Upper lobe of left lung (tissue), 4 donors: ENCODE data around the gene FMNL2.

Experiments used
- CTCF ChIP-seq, 6 experiments: fragments of 450-650 bp in 4 of 6; fragments of 200-600 bp in 2 of 6; sonication (generic) in 2 of 6; IDR thresholded peaks; one replicate each; pipeline ENCODE4 v1.5.1; 2016 to 2019; ENCODE audit warnings: antibody characterized with exemption in 6 of 6
- EP300 ChIP-seq, 4 donors: sonication (generic); formaldehyde crosslinking; IDR thresholded peaks; one replicate each; pipeline ENCODE4 v1.5.1; 2017; ENCODE audit warnings: antibody characterized with exemption in 4 of 4, control low read depth in 2 of 4
- POLR2A ChIP-seq, 4 donors: fragments of 450-650 bp; IDR thresholded peaks; one replicate each; pipeline ENCODE4 v1.5.1; 2016 to 2017; ENCODE audit warnings: antibody characterized with exemption in 4 of 4, mild to moderate bottlenecking in 2 of 4
- POLR2AphosphoS5 ChIP-seq, 2 donors: sonication (generic); formaldehyde crosslinking; IDR thresholded peaks; one replicate each; pipeline ENCODE4 v1.5.1; 2017; ENCODE audit warnings: antibody characterized with exemption in 2 of 2

GRCh38 chr2:152386266-152386665, 51.3 kb downstream of the FMNL2 start:
- TF ChIP-seq POLR2A (IDR thresholded peaks at IDR 0.05) (no peak), CTCF (IDR thresholded peaks at IDR 0.05) (no peak), POLR2AphosphoS5 (IDR thresholded peaks at IDR 0.05) (no peak), EP300 (IDR thresholded peaks at IDR 0.05) (no peak)
